ENCODE data around the gene EGLN1. TPM values are rescaled to one million over a fixed set of nuclear protein-coding genes. Genes with fewer than 3 reads are reported as not detected.

EGLN1 gene
- total RNA-seq, 1 donor from 2014 or later: 26.3 TPM

DNA sequence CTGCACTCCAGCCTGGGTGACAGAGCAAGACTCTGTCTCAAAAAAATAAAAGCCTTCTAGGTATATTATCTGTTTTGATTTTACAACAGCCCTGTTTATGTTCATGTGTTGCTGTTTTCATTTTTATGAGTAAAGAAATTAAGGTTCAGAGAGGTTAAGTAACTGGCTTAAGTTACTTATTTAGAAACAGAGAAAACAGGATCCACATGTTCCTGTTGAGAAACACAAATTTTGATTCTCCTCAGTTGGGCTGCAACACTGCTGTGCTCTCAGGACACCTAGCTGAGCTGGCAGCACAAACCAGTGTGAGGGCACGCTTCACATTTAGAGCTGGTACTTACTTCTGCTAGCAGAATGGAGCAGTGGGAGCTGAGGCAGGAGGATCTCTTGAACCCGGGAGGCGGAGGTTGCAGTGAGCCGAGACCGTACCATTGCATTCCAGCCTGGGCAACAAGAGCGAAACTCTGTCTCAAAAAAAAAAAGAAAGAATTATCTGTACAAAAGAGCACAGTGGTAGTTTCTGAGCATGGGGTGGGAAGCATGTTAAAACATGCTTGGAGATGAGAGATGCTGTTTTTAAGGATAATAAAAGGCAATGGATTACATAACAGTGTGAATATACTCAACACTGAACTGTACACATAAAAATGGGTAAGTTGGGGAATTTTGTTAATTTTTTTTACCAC lies 81.6 kb downstream of the EGLN1 start:
- Histone ChIP-seq H3K4me3 (no peak overlapping the region), H3K4me1 (peaks cover 38% of the 10 kb centered on the region), H3K27me3 (no peaks in the 10 kb centered on the region), H3K27ac (no peak overlapping the region), H3K36me3 (no peaks in the 10 kb centered on the region), H3K9me3 (no peaks in the 10 kb centered on the region)
- no peak for DNase-seq (ENCODE audit: extremely low spot score in 2 of 2)
- no peak for TF ChIP-seq POLR2A (IDR thresholded peaks at IDR 0.05)
- TF ChIP-seq POLR2AphosphoS5 (IDR thresholded peaks at IDR 0.05; ENCODE audit: insufficient read depth in 1 of 2, low read depth in 1 of 2): no peak
- TF ChIP-seq, protein P1, sequence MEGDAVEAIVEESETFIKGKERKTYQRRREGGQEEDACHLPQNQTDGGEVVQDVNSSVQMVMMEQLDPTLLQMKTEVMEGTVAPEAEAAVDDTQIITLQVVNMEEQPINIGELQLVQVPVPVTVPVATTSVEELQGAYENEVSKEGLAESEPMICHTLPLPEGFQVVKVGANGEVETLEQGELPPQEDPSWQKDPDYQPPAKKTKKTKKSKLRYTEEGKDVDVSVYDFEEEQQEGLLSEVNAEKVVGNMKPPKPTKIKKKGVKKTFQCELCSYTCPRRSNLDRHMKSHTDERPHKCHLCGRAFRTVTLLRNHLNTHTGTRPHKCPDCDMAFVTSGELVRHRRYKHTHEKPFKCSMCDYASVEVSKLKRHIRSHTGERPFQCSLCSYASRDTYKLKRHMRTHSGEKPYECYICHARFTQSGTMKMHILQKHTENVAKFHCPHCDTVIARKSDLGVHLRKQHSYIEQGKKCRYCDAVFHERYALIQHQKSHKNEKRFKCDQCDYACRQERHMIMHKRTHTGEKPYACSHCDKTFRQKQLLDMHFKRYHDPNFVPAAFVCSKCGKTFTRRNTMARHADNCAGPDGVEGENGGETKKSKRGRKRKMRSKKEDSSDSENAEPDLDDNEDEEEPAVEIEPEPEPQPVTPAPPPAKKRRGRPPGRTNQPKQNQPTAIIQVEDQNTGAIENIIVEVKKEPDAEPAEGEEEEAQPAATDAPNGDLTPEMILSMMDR (IDR thresholded peaks at IDR 0.05): no peak
- intact Hi-C loops (cut with DNase I): no loop called here

GRCh38 chr1:231338270-231339128 lies 83.6 kb downstream of the EGLN1 start, which contains the start of gene SPRTN:
Gene SPRTN, plus strand, starts transcription at chr1:231338293. Its CDS starts 91 bp downstream, at chr1:231338384.
- Histone ChIP-seq H3K27ac (peak within 1 kb of the TSS; percentile 77), H3K27me3 (no peaks in the 10 kb centered on the region), H3K9me3 (no peaks in the 10 kb centered on the region), H3K36me3 (no peaks in the 10 kb centered on the region), H3K4me1 (peaks cover 58% of the 10 kb centered on the region), H3K4me3 (peak within 1 kb of the TSS; percentile 72 to 95)
- no peak for TF ChIP-seq POLR2AphosphoS5 (IDR thresholded peaks at IDR 0.05; ENCODE audit: insufficient read depth in 1 of 2, low read depth in 1 of 2)
- TF ChIP-seq, protein P1 (IDR thresholded peaks at IDR 0.05): no peak
- TF ChIP-seq POLR2A (IDR thresholded peaks at IDR 0.05): no peak
- peak in 1 of 2 donors; percentile 91 for DNase-seq (ENCODE audit: extremely low spot score in 2 of 2)
- intact Hi-C loops (cut with DNase I): loop anchor here (10.0 kb wide), 1 partner anchor 196 kb away; no protein-coding TSS in a partner anchor

DNA sequence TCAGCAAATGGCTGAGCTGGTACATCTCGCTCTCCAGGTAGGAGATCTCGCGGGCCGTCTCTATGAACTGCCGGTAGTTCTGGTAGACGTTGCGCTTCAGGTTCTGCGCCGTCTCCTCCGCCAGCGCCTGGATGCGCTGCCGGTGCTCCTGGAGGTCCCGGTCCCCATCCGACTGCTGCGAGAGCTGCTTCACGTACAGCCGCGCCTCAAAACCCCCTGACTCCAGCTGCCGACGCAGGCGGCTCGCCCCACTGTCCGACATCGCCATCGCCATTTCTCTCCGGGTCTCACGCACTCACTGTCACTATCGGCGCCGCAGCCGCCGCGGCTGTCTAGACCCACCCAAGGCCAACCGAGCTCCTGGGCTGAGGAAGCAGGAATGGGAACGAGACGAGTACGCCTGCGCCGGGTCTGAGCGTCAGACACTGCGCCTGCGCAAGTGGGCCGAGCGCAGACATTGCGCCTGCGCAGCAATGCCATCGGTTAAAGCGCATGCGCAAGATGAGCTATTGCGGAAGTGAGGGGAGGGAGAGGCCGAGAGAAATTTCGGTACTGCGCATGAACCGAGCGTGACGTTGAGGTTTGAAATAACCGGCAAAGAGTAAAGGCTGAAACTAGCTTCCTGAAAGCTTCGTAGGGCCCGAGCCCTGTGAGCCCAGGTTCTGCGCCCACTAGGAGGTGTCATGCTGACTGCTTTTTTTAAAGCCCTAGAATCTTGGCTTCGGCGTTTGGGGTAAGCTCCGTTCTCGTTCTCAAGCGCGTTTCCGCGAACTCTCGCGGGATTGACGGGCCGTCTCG lies 84.4 kb downstream of the EGLN1 start, which contains the start of gene EXOC8:
EXOC8 (minus strand) TSS at position 381 of the 798 bp plus-strand sequence; CDS start at position 274, 107 bp downstream.
- no peaks in the 10 kb centered on the region for H3K27me3 ChIP-seq
- peak in 1 of 2 donors; percentile 81 for TF ChIP-seq POLR2A (IDR thresholded peaks at IDR 0.05)
- TF ChIP-seq, protein P1 (IDR thresholded peaks at IDR 0.05): no peak
- TF ChIP-seq POLR2AphosphoS5 (IDR thresholded peaks at IDR 0.05; ENCODE audit: insufficient read depth in 1 of 2, low read depth in 1 of 2): peak; percentile 98 to 100
- intact Hi-C loops (cut with DNase I): loop anchor here (10.0 kb wide), 1 partner anchor 197 kb away; no protein-coding TSS in a partner anchor
- peak within 1 kb of the TSS; percentile 72 to 95 for H3K4me3 ChIP-seq
- H3K36me3 ChIP-seq: no peaks in the 10 kb centered on the region
- peaks cover 66% of the 10 kb centered on the region for H3K4me1 ChIP-seq
- DNase-seq (ENCODE audit: extremely low spot score in 2 of 2): peak; percentile 96 to 98
- H3K9me3 ChIP-seq: no peaks in the 10 kb centered on the region
- peak within 1 kb of the TSS; percentile 77 for H3K27ac ChIP-seq

DNA sequence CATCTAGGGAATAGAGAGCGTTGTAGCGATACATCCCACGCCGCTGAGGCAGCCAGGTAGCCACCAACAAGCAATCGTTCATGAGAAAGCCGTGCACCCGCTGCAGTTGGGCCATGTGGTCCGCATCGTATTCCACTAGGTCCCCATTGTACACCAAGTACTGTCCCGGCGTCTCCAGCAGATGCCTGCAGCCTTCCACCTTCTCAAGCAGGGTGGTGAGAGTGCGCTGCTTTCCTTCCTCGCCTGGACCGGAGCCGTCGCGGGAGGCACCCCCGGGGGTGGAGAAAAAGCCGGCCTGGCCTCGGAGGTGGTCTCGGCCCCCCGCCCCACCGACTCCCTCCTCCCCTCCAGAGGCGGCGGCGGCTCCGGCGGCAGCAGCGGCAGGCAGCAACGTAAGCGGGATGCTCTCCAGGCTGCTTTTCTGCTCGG lies 85.0 kb downstream of the EGLN1 start:
- H3K27me3 ChIP-seq: no peaks in the 10 kb centered on the region
- intact Hi-C loops (cut with DNase I): loop anchor here (10.0 kb wide), 1 partner anchor 198 kb away; no protein-coding TSS in a partner anchor
- TF ChIP-seq, protein P1 (IDR thresholded peaks at IDR 0.05): no peak
- TF ChIP-seq POLR2AphosphoS5 (IDR thresholded peaks at IDR 0.05; ENCODE audit: insufficient read depth in 1 of 2, low read depth in 1 of 2) (no peak), POLR2A (IDR thresholded peaks at IDR 0.05) (no peak)
- peak overlapping the region; percentile 77 for H3K27ac ChIP-seq
- peak overlapping the region; percentile 72 to 95 for H3K4me3 ChIP-seq
- H3K4me1 ChIP-seq: peaks cover 67% of the 10 kb centered on the region
- no peak for DNase-seq (ENCODE audit: extremely low spot score in 2 of 2)
- no peaks in the 10 kb centered on the region for H3K9me3 ChIP-seq
- H3K36me3 ChIP-seq: no peaks in the 10 kb centered on the region
